NCI-H2171 treated with DMSO at 0.1 percent for 48 hours (cell line): ENCODE data around the gene KIAA1671.

Experiments
- DNase-seq: peaks from one replicate; lab custom pipeline; 2025; lab: John Stamatoyannopoulos, UW

Gene KIAA1671

DNA sequence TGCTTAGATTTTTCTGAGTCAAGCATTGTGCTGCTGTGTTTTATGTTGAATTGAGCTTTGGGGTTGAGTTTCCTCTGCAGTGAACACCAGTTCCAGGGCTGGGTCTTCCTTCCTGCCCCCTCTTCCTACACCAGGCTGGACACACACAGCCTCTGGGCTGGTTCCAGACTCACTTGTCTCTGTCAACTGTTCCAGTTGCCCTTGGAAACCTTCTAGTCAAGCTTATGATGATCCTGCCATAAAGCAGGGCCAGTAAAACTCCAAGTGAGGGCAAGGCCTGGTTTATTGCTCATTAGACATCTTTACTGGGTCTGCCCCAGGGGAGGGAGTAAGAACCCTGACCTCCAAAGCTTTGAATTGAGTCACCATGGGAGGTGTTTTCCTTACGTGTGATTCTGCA is 61.1 kb downstream of the KIAA1671 start:
- no peak for DNase-seq

- DNase-seq: no peak
These were observed 62.6 kb downstream of the KIAA1671 start for GRCh38 chr22:25014896-25015755.

DNA sequence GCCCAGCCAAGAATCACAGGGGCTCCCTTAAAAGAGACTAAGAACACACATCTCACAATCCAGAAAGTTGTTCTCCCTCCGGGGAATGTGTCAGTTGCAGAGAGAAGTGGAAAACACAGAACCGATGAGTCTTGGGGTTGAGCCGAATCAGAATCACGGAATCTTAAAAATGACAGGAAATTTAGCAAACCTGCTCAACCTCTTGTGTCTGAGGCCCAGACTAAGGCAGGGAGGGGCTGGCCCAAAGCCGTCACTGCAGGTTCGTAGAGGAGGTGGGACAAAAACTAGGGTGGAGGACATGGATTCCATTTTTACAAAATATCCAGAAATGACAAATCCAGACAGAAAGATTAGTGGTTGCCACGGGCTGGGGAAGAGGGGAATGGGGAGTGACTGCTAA is 63.8 kb downstream of the KIAA1671 start:
- DNase-seq: no peak

GRCh38 chr22:25018009-25018408 is 65.5 kb downstream of the KIAA1671 start:
- no peak for DNase-seq

DNA sequence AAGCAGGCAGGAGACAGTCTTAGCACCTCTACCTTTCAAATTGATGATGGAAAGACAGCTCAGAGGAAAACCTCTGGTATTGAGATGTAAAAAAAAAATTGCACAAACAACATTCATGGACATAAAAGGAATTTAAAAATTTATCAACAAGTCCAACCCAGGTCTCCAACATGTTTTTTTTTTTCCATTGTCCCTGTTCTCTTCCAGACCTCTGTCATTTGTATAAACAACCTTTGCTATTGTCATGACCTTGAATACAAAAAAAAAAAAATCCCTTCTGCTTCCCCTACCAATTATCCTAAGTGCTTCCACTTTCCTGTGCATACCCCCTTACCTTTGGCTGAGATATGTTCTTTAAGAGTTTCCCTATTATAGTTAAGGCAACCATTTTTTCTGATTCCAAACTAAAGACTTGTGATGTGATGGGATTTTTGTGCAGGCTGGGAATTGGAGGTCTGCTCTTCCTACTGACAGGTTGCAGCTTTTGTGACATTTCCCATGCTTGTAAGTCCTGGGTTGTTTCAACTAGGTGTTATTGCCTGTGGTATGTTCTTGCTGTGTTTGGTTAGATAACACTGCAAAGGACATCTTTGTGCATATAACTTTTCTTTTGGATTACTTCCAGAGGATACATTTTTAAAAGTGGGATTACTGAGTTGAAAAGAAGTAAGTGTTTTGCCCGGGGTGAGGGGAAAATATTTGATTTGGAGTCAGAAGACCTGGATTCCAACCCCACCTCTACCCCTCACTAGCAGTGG is 67.1 kb downstream of the KIAA1671 start:
- DNase-seq: no peak

- no peak for DNase-seq
These were observed 68.9 kb downstream of the KIAA1671 start for GRCh38 chr22:25021409-25021808.

DNA sequence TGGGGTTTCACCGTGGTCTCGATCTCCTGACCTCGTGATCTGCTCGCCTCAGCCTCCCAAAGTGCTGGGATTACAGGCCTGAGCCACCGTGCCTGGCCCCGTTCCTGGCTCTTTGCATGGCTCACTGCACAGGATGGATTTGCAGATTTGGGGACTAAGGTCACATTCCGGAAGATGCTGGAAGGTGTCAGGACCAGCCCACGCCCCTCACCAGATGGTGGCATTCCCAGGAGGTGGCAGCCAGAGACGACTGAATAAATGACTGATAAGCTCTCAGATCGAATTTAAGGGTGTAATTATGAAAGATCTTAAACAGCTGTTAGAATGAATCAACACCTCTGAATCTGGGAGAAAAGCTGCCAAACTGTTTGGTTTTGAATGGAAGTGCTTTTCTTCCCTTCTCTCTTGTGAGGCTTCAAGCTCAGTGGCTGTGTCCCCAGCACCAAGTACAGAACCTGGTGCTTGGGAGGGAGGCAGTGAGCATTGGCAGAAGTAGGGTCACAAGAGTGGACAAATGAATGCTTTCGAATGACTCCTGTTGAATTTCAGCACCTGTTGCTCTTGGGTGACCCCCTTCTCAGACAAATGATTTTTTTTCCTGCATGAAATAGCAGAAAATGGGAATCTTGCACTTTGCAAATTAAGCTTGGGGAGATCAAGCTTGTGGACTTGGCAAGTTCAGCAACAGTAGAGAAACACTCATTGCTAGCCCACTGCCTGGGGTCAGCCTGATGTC is 69.6 kb downstream of the KIAA1671 start:
- peak; percentile 94 for DNase-seq

GRCh38 chr22:25023879-25024278 is 71.4 kb downstream of the KIAA1671 start:
- DNase-seq: peak; percentile 77

DNA sequence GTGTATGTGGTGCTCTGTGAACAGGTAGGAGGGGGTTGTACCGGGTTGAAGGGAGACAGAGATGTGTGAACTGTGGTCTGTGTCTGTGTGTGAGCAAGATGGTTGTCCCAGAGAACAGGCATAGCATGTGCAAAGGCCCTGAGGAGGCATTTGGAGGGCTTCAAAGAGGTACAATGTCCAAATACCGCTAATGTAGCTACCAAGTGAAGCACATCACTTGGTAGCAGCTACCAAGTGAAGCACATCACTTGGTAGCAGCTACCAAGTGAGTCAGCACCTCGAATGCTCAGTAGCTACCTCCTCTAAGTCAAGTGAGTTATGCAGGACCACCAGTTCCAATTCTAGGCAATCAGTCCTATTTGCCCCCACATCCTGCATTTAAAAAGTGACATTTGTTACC is 72.4 kb downstream of the KIAA1671 start:
- DNase-seq: no peak

- DNase-seq: no peak
These were observed 73.2 kb downstream of the KIAA1671 start for GRCh38 chr22:25025491-25026400.

DNA sequence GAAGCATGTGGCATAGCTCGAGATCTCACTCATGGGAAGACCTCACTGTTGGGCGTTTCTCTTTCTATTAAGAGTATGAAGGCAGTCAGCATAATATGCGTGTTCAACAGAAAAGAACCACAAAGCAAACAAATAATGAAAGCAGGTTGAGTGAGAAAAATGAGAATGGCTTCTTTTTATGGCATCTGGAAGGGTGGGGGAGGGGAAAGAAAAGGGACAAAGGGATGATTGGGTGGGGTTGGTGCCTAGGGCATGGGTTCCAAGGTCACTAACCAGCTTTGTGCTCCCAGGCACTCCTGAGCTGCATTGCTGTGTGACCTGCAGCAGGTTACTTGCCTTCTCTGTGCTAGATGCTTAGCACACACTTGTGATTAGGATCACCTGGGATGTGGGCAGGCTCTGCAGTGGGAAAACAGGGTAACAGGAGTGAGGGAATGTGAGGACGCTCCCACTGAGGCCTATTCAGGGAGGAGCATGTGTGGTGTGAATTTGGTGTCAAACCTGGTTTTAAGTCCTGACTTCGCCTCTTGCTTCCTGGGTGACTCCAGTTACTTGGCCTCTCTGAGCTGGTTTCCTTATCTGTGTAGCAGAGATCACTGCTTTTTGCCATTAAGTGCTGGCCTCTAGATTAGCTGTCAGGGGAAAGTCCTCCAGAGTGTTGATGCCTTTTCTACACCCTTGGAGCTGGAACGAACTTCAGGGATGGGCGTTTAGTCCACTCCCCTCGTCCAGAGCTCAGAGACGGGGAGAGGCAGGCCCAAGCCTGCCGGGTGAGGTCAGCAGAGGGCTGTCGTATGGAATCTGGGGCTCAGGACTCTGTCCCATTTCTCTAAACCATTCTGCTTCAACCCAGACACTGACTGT is 74.8 kb downstream of the KIAA1671 start:
- no peak for DNase-seq

DNA sequence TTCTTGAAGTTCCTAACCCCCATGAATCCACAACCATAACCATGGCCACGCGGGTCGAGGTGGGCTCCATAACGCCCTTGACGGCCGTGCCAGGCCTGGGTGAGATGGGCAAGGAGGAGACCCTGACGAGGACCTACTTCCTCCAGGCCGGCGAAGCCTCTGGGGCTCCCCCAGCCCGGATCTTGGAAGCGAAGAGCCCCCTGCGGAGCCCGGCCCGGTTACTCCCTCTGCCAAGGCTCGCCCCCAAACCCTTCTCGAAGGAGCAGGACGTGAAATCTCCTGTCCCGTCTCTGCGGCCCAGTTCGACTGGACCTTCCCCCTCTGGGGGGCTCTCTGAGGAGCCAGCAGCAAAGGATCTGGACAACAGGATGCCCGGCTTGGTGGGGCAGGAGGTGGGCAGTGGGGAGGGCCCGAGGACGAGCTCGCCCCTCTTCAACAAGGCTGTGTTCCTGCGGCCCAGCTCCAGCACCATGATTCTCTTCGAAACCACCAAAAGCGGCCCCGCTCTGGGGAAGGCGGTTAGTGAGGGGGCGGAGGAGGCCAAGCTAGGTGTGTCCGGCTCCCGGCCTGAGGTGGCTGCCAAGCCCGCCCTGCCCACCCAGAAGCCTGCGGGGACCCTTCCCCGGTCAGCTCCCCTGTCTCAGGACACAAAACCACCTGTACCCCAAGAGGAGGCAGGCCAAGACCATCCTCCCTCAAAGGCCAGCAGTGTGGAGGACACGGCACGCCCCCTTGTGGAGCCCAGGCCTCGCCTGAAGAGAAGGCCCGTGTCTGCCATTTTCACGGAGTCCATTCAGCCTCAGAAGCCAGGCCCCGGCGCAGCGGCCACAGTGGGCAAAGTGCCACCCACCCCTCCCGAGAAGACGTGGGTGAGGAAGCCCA is 75.7 kb downstream of the KIAA1671 start:
- DNase-seq: no peak

GRCh38 chr22:25028841-25029141 is 76.3 kb downstream of the KIAA1671 start:
- DNase-seq: no peak

DNA sequence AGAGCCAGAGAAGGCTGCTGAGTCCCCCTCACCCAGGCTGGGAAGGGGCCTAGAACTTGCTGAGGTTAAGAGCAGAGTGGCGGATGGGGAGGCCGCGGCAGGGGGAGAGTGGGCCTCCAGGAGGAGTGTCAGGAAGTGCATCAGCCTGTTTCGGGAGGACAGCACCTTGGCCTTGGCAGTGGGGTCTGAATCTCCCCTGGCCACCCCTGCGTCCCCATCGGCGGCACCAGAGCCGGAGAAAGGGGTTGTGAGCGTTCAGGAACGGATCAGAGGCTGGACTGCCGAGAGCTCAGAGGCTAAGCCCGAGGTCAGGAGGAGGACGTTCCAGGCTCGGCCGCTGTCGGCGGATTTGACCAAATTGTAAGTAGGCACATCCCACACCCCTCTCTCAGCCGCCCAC is 76.7 kb downstream of the KIAA1671 start:
- DNase-seq: no peak

- DNase-seq: no peak
These were observed 78.1 kb downstream of the KIAA1671 start for GRCh38 chr22:25030636-25031035.

GRCh38 chr22:25032066-25032465 is 79.5 kb downstream of the KIAA1671 start:
- no peak for DNase-seq

DNA sequence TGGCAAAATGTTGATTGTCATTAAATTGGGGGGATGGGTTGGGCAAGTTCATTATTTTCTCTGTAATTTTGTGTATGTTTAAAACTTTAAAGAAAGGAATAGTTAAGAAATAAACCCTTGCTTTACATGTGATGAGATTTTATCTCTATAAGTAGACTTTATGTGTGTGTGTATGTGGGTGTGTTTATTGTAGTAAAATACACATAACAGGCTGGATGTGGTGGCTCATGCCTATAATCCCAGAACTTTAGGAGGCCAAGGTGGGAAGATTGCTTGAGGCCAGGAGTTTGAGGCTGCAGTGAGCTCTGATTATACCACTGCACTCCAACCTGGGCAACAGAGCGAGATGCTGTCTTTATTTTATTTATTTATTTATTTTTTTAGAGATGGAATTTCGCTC is 83.2 kb downstream of the KIAA1671 start:
- no peak for DNase-seq

DNA sequence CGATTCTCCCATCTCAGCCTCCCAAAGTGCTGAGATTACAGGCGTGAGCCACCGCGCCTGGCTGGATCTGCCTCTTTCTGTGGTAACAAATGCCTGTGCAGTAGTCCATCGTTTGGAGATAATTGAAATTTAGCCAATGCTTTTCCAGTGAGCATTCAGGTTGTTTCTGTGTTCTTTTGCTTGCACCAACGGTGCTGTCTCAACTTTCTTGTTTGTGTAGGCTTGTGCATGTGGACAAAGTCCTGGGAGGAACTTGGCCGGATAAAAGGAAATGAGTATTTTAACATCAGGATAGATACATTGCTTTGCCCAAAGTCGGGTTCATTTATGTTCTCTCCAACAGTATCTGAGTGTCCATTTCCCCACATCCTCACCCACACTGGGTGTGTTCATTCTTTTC is 85.7 kb downstream of the KIAA1671 start:
- no peak for DNase-seq

DNA sequence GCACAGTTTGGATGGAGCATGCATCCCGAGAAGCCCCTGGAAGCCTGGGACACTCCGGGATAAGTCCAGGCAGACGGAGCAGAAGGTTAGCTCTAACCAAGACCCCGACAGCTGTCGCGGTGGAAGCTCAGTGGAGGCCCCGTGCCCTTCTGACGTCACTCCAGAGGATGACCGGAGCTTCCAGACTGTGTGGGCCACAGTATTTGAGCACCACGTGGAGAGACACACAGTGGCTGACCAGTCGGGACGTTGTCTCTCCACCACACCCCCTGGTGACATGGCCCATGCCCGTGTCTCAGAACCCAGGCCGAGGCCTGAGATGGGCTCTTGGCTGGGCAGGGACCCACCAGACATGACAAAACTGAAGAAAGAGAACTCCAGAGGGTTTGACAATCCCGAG is 86.3 kb downstream of the KIAA1671 start:
- DNase-seq: no peak

DNA sequence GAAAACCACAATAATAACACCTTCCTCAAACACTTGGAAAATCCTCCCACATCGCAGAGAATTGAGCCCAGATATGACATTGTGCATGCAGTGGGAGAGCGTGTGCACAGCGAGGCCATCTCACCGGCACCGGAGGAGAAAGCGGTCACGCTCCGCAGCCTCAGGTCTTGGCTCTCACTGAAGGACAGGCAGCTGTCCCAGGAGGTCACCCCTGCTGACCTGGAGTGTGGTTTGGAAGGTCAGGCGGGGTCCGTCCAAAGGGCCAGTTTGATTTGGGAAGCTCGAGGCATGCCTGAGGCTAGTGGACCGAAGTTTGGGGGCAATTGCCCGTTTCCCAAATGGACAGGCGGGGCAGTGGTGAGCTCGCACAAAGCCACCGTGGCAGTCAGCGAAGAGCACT is 86.7 kb downstream of the KIAA1671 start:
- no peak for DNase-seq
